ENCODE data around the gene JAG2.
"Not testable (repeated sequence)": the region's sequence is repeated elsewhere in the genome, so short reads cannot be mapped to it uniquely, and the experiment has no call there.

The JAG2 gene

GRCh38 chr14:105132921-105133654, 35.5 kb downstream of the JAG2 start:
- DNase-seq: no peak
- in situ Hi-C loops (cut with HindIII; ENCODE audit: low pct_ligation_motif_present, low pct_unique_long_range_greater_than_20kb, low sequenced_read_pairs): no loop called here

- in situ Hi-C loops (cut with HindIII; ENCODE audit: low pct_ligation_motif_present, low pct_unique_long_range_greater_than_20kb, low sequenced_read_pairs): no loop called here
- no peak for DNase-seq
Observed at GRCh38 chr14:105131241-105131640, 37.3 kb downstream of the JAG2 start.

GRCh38 chr14:105128059-105128458, 40.5 kb downstream of the JAG2 start:
- no peak for DNase-seq
- in situ Hi-C loops (cut with HindIII; ENCODE audit: low pct_ligation_motif_present, low pct_unique_long_range_greater_than_20kb, low sequenced_read_pairs): no loop called here

GRCh38 chr14:105126981-105127329, 41.6 kb downstream of the JAG2 start:
- in situ Hi-C loops (cut with HindIII; ENCODE audit: low pct_ligation_motif_present, low pct_unique_long_range_greater_than_20kb, low sequenced_read_pairs): no loop called here

GRCh38 chr14:105126126-105126980, 42.2 kb downstream of the JAG2 start:
- no peak for DNase-seq

More at GRCh38 chr14:105126981-105127329, 41.6 kb downstream of the JAG2 start:
- no peak for DNase-seq

GRCh38 chr14:105124823-105125222, 43.8 kb downstream of the JAG2 start:
- no peak for DNase-seq
- in situ Hi-C loops (cut with HindIII; ENCODE audit: low pct_ligation_motif_present, low pct_unique_long_range_greater_than_20kb, low sequenced_read_pairs): no loop called here

More at GRCh38 chr14:105126126-105126980, 42.2 kb downstream of the JAG2 start:
- in situ Hi-C loops (cut with HindIII; ENCODE audit: low pct_ligation_motif_present, low pct_unique_long_range_greater_than_20kb, low sequenced_read_pairs): no loop called here

- no peak for DNase-seq
- in situ Hi-C loops (cut with HindIII; ENCODE audit: low pct_ligation_motif_present, low pct_unique_long_range_greater_than_20kb, low sequenced_read_pairs): no loop called here
Observed at GRCh38 chr14:105123981-105124765, 44.4 kb downstream of the JAG2 start.

GRCh38 chr14:105123064-105123665, 45.4 kb downstream of the JAG2 start:
- in situ Hi-C loops (cut with HindIII; ENCODE audit: low pct_ligation_motif_present, low pct_unique_long_range_greater_than_20kb, low sequenced_read_pairs): no loop called here

GRCh38 chr14:105120056-105120455, 48.5 kb downstream of the JAG2 start:
- in situ Hi-C loops (cut with HindIII; ENCODE audit: low pct_ligation_motif_present, low pct_unique_long_range_greater_than_20kb, low sequenced_read_pairs): no loop called here

More at GRCh38 chr14:105123064-105123665, 45.4 kb downstream of the JAG2 start:
- DNase-seq: no peak

GRCh38 chr14:105119408-105120025, 49.1 kb downstream of the JAG2 start:
- in situ Hi-C loops (cut with HindIII; ENCODE audit: low pct_ligation_motif_present, low pct_unique_long_range_greater_than_20kb, low sequenced_read_pairs): no loop called here
- no peak for DNase-seq

More at GRCh38 chr14:105120056-105120455, 48.5 kb downstream of the JAG2 start:
- no peak for DNase-seq

- in situ Hi-C loops (cut with HindIII; ENCODE audit: low pct_ligation_motif_present, low pct_unique_long_range_greater_than_20kb, low sequenced_read_pairs): no loop called here
- no peak for DNase-seq
Observed at GRCh38 chr14:105118646-105119407, 49.7 kb downstream of the JAG2 start.

- in situ Hi-C loops (cut with HindIII; ENCODE audit: low pct_ligation_motif_present, low pct_unique_long_range_greater_than_20kb, low sequenced_read_pairs): no loop called here
- no peak for DNase-seq
Observed at GRCh38 chr14:105117710-105118385, 50.7 kb downstream of the JAG2 start.

GRCh38 chr14:105117257-105117646, 51.3 kb downstream of the JAG2 start:
- no peak for DNase-seq
- in situ Hi-C loops (cut with HindIII; ENCODE audit: low pct_ligation_motif_present, low pct_unique_long_range_greater_than_20kb, low sequenced_read_pairs): no loop called here

GRCh38 chr14:105116451-105117256, 51.9 kb downstream of the JAG2 start:
- DNase-seq: no peak
- in situ Hi-C loops (cut with HindIII; ENCODE audit: low pct_ligation_motif_present, low pct_unique_long_range_greater_than_20kb, low sequenced_read_pairs): no loop called here

- in situ Hi-C loops (cut with HindIII; ENCODE audit: low pct_ligation_motif_present, low pct_unique_long_range_greater_than_20kb, low sequenced_read_pairs); DNase-seq: not testable (repeated sequence)
Observed at GRCh38 chr14:105109243-105109642, 59.3 kb downstream of the JAG2 start.

GRCh38 chr14:105108516-105108864, 60.1 kb downstream of the JAG2 start:
- in situ Hi-C loops (cut with HindIII; ENCODE audit: low pct_ligation_motif_present, low pct_unique_long_range_greater_than_20kb, low sequenced_read_pairs): no loop called here
- DNase-seq: no peak
